Kidney tubule cell (primary cell): ENCODE data around the gene IKZF5.

Source experiments
- DNase-seq: peaks from one replicate; pipeline ENCODE4 v3.0.0-alpha.2; 2018; ENCODE audit warnings: low spot score

IKZF5 gene

GRCh38 chr10:122981066-122981464, 27.5 kb downstream of the IKZF5 start:
- peak; percentile 43 for DNase-seq

GRCh38 chr10:122980209-122981065, 28.2 kb downstream of the IKZF5 start, which contains the start of gene PSTK:
PSTK (plus strand) TSS chr10:122980401; CDS start chr10:122980480, 79 bp downstream.
- peak; percentile 91 for DNase-seq

- DNase-seq = no peak
These were observed 34.0 kb downstream of the IKZF5 start for GRCh38 chr10:122974543-122975064.

- peak; percentile 18 for DNase-seq
These were observed 34.6 kb downstream of the IKZF5 start for GRCh38 chr10:122974023-122974422.

- no peak for DNase-seq
These were observed 39.9 kb downstream of the IKZF5 start for GRCh38 chr10:122968698-122969097.

GRCh38 chr10:122966879-122967278, 41.7 kb downstream of the IKZF5 start:
- DNase-seq = no peak

- no peak for DNase-seq
These were observed 46.2 kb downstream of the IKZF5 start for GRCh38 chr10:122962405-122962804.

- DNase-seq = peak; percentile 1
These were observed 51.1 kb downstream of the IKZF5 start for GRCh38 chr10:122957474-122957873.

GRCh38 chr10:122955892-122956291, 52.7 kb downstream of the IKZF5 start:
- no peak for DNase-seq

GRCh38 chr10:122954731-122955050, 53.9 kb downstream of the IKZF5 start:
- no peak for DNase-seq

- peak; percentile 99 for DNase-seq
These were observed 54.5 kb downstream of the IKZF5 start, which contains the start of gene C10orf88 for GRCh38 chr10:122953902-122954730. C10orf88 (minus strand) TSS chr10:122954227; CDS start chr10:122954178, 49 bp downstream.

- no peak for DNase-seq
These were observed 59.3 kb downstream of the IKZF5 start for GRCh38 chr10:122949296-122949695.
